Astrocyte of the hippocampus (primary cell): ENCODE results near the gene PRKACB.
"Not testable (repeated sequence)": the region's sequence is repeated elsewhere in the genome, so short reads cannot be mapped to it uniquely, and the experiment has no call there.

Experiments used
- DNase-seq: peaks from one replicate; pipeline ENCODE4 v3.0.0; 2011; ENCODE audit warnings: low read depth, low spot score

PRKACB gene

DNA sequence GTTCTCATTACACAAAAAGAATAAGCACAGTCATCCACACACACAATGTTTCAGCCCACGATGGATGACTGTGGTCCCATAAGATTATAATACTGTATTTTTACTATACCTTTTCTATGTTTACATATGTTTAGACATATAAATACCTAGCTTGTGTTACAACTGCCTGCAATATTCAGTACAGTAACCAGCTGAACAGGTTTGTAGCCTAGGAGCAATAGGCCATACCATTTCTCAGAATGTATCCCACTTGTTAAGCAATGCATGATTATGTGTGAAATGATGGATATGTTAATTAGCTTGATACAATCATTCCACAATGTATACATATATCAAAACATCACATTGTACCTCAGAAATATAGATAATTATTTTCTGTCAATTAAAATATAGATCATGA, 124.3 kb downstream of the PRKACB start:
- DNase-seq = no peak

GRCh38 chr1:84269306-84269705, 125.2 kb downstream of the PRKACB start:
- no peak for DNase-seq

DNA sequence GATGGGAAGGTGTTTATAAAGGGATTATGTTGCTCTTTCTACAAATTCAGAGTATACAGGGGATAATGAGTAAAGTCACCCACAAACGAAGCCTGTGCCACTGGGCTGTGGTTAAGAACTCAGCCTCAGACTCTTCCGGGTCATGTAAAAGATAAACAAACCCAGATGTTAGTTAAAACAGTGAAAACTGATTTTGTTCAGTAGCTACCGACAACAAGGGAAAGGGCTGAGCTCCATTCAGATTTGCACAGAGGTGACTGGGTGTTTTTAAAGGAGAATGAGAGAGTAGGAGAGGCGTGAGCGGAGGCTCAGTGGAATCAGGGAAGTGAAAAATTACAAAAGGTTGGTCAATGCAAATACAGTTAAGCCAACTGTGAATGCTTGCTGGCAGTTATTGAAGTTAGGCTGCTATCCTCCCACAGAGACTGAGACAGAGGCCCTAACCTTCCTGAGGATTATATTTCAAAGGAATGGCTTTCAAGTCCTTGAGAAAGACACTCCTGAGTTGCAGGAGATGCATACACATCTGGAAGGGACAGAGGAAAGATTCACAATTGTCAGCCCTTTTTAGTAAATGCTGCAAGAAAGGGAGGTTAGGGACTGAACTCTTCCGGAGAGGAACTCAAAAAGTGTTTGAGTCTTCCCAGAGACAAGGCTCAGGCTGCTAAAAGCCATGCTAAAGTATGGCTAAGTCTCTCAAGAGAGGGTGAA, 127.5 kb downstream of the PRKACB start:
- peak; percentile 49 for DNase-seq

GRCh38 chr1:84272401-84272800, 128.3 kb downstream of the PRKACB start:
- no peak for DNase-seq

GRCh38 chr1:84277343-84278059, 133.4 kb downstream of the PRKACB start:
- DNase-seq = no peak

- DNase-seq = no peak
These were observed 134.8 kb downstream of the PRKACB start for GRCh38 chr1:84278905-84279304.

DNA sequence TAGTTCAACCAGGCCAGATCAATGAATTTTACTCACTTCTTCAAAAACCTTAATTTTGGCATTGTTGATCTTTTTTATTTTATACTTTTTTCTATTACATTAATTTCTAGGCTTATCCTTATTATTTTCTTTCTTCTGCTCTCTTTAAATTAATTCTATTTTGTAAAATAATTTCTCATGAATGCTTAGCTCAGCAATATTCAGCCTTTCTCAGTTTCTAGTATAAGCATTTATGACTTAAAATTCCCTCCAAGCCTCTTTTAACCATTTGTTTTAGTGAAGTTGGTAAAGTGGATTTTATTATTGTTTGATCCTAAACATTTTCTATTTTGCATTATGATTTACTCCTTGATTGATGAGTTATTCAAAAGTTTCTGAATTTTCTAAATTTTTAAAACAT, 136.8 kb downstream of the PRKACB start:
- DNase-seq = no peak

GRCh38 chr1:84282780-84283333, 138.8 kb downstream of the PRKACB start:
- DNase-seq = no peak

DNA sequence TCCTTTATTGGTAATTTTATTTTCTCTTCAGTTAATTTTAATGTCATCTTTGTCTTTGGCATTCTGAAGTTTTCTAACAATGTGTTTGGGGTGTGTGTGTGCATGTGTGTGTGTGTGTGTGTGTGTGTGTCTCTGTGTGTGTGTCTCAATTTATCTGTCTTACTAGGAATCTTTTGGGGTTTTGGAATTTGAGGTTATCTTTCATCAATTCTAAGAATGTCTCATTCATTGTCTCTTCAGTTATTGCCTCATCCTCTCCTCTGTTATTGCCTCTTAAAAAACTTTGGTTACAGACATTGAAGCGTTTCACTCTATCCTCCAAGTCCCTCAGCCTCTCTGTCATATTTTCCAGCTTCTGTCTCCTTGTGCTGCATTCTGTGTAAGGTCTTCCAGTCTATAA, 139.3 kb downstream of the PRKACB start:
- no peak for DNase-seq

DNA sequence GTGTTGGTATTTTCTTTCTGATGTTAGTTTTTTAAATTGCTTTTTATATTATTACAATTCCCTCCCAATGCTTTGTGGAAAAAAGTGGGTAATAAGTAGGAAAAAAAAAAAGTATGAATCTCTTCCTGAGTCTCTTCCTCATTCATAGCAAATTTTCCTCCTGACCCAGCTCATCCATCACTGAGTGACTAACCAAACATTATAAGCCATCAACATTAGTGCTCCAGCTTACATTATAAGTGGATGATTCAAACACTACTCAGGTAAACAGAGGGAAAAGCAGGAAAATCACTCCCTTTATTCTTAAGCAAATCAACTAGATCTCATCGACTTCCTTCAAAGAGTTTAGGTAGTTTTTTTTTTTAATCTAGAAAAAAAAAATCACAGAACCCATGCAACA, 142.0 kb downstream of the PRKACB start:
- DNase-seq = no peak

DNA sequence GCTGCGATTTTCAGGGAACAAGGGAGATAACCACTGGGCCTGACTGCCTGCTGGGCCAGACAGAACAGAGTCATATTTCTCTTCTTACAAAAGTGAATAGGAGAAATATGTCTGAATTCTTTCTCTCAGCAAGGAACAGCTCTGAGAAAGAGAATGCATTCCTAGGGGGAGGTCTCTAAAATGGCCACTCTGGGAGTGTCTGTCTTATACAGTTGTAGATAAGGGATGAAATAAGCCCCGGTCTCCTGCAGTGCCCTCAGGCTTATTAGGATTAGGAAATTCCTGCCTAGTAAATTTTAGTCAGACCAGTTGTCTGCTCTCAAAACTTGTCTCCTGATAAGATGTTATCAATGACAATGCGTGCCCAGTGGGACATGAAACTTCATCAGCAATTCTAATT, 143.3 kb downstream of the PRKACB start:
- not testable (repeated sequence) for DNase-seq
